ENCODE results near the gene TSHZ2.

TSHZ2 gene

GRCh38 chr20:53130795-53131194, 158.6 kb downstream of the TSHZ2 start:
- DNase-seq = no peak
- Mint-ChIP-seq H3K4me1 (ENCODE audit: low read depth) (peaks cover 37% of the 10 kb centered on the region), H3K4me3 (no peak overlapping the region), H3K27me3 (peaks cover 3% of the 10 kb centered on the region), H3K27ac (no peak overlapping the region), H3K9me3 (no peaks in the 10 kb centered on the region), H3K36me3 (ENCODE audit: low read depth) (peaks cover 2% of the 10 kb centered on the region)

- no peak for DNase-seq
- no peaks in the 10 kb centered on the region for H3K9me3 Mint-ChIP-seq
- peaks cover 33% of the 10 kb centered on the region for H3K4me1 Mint-ChIP-seq (ENCODE audit: low read depth)
- peaks cover 7% of the 10 kb centered on the region for H3K27me3 Mint-ChIP-seq
- peaks cover 2% of the 10 kb centered on the region for H3K36me3 Mint-ChIP-seq (ENCODE audit: low read depth)
- no peak overlapping the region for H3K4me3 Mint-ChIP-seq
- no peak overlapping the region for H3K27ac Mint-ChIP-seq
Measured at GRCh38 chr20:53133125-53133524, 161.0 kb downstream of the TSHZ2 start.

GRCh38 chr20:53133628-53134027, 161.5 kb downstream of the TSHZ2 start:
- peaks cover 2% of the 10 kb centered on the region for H3K36me3 Mint-ChIP-seq (ENCODE audit: low read depth)
- no peak overlapping the region for H3K4me3 Mint-ChIP-seq
- no peaks in the 10 kb centered on the region for H3K9me3 Mint-ChIP-seq
- H3K4me1 Mint-ChIP-seq (ENCODE audit: low read depth) = peaks cover 34% of the 10 kb centered on the region
- H3K27ac Mint-ChIP-seq = no peak overlapping the region
- DNase-seq = no peak
- H3K27me3 Mint-ChIP-seq = peaks cover 7% of the 10 kb centered on the region

- no peak overlapping the region for H3K4me3 Mint-ChIP-seq
- no peaks in the 10 kb centered on the region for H3K9me3 Mint-ChIP-seq
- peaks cover 7% of the 10 kb centered on the region for H3K27me3 Mint-ChIP-seq
- DNase-seq = no peak
- H3K36me3 Mint-ChIP-seq (ENCODE audit: low read depth) = peaks cover 5% of the 10 kb centered on the region
- H3K4me1 Mint-ChIP-seq (ENCODE audit: low read depth) = peaks cover 40% of the 10 kb centered on the region
- H3K27ac Mint-ChIP-seq = no peak overlapping the region
Measured at GRCh38 chr20:53136473-53136872, 164.3 kb downstream of the TSHZ2 start.

- Mint-ChIP-seq H3K27me3 (peaks cover 7% of the 10 kb centered on the region), H3K4me1 (ENCODE audit: low read depth) (peaks cover 39% of the 10 kb centered on the region), H3K27ac (peak overlapping the region; percentile 86), H3K4me3 (no peak overlapping the region), H3K9me3 (peaks cover 5% of the 10 kb centered on the region), H3K36me3 (ENCODE audit: low read depth) (peaks cover 12% of the 10 kb centered on the region)
- DNase-seq = no peak
Measured at GRCh38 chr20:53138454-53139262, 166.5 kb downstream of the TSHZ2 start.

GRCh38 chr20:53141201-53142050, 169.3 kb downstream of the TSHZ2 start:
- Mint-ChIP-seq H3K4me3 (no peak overlapping the region), H3K27ac (no peak overlapping the region), H3K4me1 (ENCODE audit: low read depth) (peaks cover 62% of the 10 kb centered on the region), H3K36me3 (ENCODE audit: low read depth) (peaks cover 12% of the 10 kb centered on the region), H3K27me3 (peaks cover 4% of the 10 kb centered on the region), H3K9me3 (peaks cover 5% of the 10 kb centered on the region)
- no peak for DNase-seq

GRCh38 chr20:53142225-53143127, 170.3 kb downstream of the TSHZ2 start:
- Mint-ChIP-seq H3K36me3 (ENCODE audit: low read depth) (peaks cover 12% of the 10 kb centered on the region), H3K27ac (no peak overlapping the region), H3K4me3 (no peak overlapping the region), H3K27me3 (peaks cover 1% of the 10 kb centered on the region), H3K4me1 (ENCODE audit: low read depth) (peaks cover 70% of the 10 kb centered on the region), H3K9me3 (peaks cover 5% of the 10 kb centered on the region)
- no peak for DNase-seq

- DNase-seq = peak; percentile 62
- Mint-ChIP-seq H3K9me3 (peaks cover 5% of the 10 kb centered on the region), H3K4me1 (ENCODE audit: low read depth) (peaks cover 74% of the 10 kb centered on the region), H3K27ac (peak overlapping the region; percentile 96), H3K27me3 (peaks cover 8% of the 10 kb centered on the region), H3K4me3 (peak overlapping the region; percentile 32), H3K36me3 (ENCODE audit: low read depth) (peaks cover 8% of the 10 kb centered on the region)
Measured at GRCh38 chr20:53146201-53146891, 174.2 kb downstream of the TSHZ2 start.

GRCh38 chr20:53148771-53149147, 176.6 kb downstream of the TSHZ2 start:
- Mint-ChIP-seq H3K27me3 (peaks cover 11% of the 10 kb centered on the region), H3K36me3 (ENCODE audit: low read depth) (no peaks in the 10 kb centered on the region), H3K9me3 (no peaks in the 10 kb centered on the region), H3K27ac (peak overlapping the region; percentile 6), H3K4me1 (ENCODE audit: low read depth) (peaks cover 70% of the 10 kb centered on the region), H3K4me3 (no peak overlapping the region)
- no peak for DNase-seq

- no peak for DNase-seq
- Mint-ChIP-seq H3K27ac (peak overlapping the region; percentile 8), H3K36me3 (ENCODE audit: low read depth) (no peaks in the 10 kb centered on the region), H3K9me3 (no peaks in the 10 kb centered on the region), H3K27me3 (peaks cover 11% of the 10 kb centered on the region), H3K4me3 (no peak overlapping the region), H3K4me1 (ENCODE audit: low read depth) (peaks cover 69% of the 10 kb centered on the region)
Measured at GRCh38 chr20:53149148-53149889, 177.2 kb downstream of the TSHZ2 start.

- H3K27ac Mint-ChIP-seq = no peak overlapping the region
- peaks cover 11% of the 10 kb centered on the region for H3K27me3 Mint-ChIP-seq
- H3K4me3 Mint-ChIP-seq = no peak overlapping the region
- no peak for DNase-seq
- H3K9me3 Mint-ChIP-seq = no peaks in the 10 kb centered on the region
- H3K36me3 Mint-ChIP-seq (ENCODE audit: low read depth) = no peaks in the 10 kb centered on the region
- H3K4me1 Mint-ChIP-seq (ENCODE audit: low read depth) = peaks cover 73% of the 10 kb centered on the region
Measured at GRCh38 chr20:53149890-53150205, 177.7 kb downstream of the TSHZ2 start.

GRCh38 chr20:53150532-53150931, 178.4 kb downstream of the TSHZ2 start:
- peaks cover 11% of the 10 kb centered on the region for H3K27me3 Mint-ChIP-seq
- no peak overlapping the region for H3K27ac Mint-ChIP-seq
- no peaks in the 10 kb centered on the region for H3K36me3 Mint-ChIP-seq (ENCODE audit: low read depth)
- H3K9me3 Mint-ChIP-seq = no peaks in the 10 kb centered on the region
- DNase-seq = no peak
- H3K4me3 Mint-ChIP-seq = no peak overlapping the region
- H3K4me1 Mint-ChIP-seq (ENCODE audit: low read depth) = peaks cover 72% of the 10 kb centered on the region

- Mint-ChIP-seq H3K36me3 (ENCODE audit: low read depth) (peaks cover 1% of the 10 kb centered on the region), H3K4me3 (no peak overlapping the region), H3K9me3 (no peaks in the 10 kb centered on the region)
Measured at GRCh38 chr20:53152228-53152627, 180.1 kb downstream of the TSHZ2 start.

More at GRCh38 chr20:53152228-53152627, 180.1 kb downstream of the TSHZ2 start:
- DNase-seq = no peak
- Mint-ChIP-seq H3K4me1 (ENCODE audit: low read depth) (peaks cover 58% of the 10 kb centered on the region), H3K27me3 (peaks cover 11% of the 10 kb centered on the region), H3K27ac (no peak overlapping the region)

Measured in activated T-cell treated with anti-CD3 and anti-CD28 coated beads, Interleukin-2, amount 50 U/mL, for 24 hours (primary cell).